ENCODE measurements around the gene COL11A1.
A peak's percentile ranks its signal among the peaks of the same experiment; 100 is the strongest.
"Not testable (repeated sequence)": the region's sequence is repeated elsewhere in the genome, so short reads cannot be mapped to it uniquely, and the experiment has no call there.

COL11A1 gene

DNA sequence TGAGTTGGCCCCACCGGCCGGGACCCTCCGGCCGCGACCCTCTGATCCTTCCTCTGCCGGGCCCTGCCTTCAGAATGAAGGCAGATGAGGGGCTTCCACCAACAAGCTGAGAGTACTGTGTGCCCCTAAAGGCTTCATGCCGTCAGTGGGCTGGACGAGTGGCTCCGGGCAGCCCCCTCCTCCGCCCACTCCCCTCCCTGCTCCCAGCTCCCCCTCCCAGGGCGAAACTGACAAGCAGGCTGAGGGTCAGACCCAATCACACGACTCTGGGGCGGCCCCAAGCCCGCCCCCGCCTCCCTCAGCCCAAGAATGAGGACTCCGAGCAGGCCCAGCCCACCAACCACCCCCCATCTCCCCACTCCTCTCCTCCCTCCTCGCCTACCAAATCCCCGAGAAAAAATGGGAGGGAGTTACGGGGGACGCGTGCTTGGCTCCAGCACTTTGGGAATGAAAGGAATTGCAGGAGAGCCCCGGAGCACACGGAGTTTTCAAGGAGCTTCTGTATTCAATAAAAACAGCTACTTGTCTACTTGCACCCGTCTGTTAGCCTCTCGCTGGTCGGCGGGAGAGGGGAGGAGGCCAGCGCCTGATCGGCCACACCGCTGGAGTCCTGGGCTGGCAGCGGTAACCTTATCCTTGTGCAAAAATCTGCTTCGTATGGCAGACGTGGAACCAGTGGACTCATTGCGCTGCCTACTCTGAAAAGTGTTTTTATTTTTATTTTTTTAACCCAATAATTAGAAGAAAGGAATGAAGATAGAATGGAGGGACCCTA is at the start of gene COL11A1:
Gene COL11A1 (minus strand): TSS at position 147 of the 775 bp plus-strand sequence. CDS start 344 bp downstream, outside the sequence.
- DNase-seq = no peak

DNA sequence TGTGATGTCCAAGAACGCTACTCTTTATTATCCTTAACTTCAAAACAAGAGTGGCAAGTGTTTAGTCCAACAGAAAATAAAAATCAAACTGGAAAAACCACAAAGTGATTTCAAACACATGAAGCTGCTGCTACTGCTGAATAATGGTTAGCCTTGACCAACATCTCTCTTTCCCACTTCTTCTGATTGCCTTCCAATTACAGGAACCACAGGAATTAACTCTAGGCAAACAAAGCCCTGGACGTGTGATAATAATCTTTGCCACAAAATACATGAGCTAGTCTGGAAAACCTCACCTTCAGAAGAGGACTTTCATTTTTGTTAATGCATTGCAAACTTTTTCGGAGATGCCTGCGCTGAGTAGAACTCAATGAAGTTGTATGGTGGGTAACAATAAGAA is 48.6 kb upstream of the COL11A1 start:
- DNase-seq = no peak

DNA sequence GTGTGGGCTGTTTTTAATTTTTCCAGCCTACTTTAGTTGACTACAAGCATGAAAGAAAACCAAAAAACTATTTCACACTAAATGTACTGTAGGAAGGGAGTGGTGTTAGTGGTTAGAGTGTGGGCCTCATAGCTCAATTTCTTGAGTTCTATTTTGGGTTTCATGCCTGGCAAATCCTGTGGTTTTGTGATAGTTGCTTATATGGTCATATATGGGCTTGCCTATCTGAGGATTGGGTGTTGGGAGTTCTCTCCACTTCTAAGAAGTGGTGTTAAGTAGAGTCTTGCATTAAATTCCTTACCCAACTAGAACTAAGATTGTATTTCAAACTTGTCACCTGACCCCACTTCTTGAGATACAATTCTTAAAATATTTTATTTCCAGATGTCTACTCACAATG is 37.8 kb upstream of the COL11A1 start:
- no peak for DNase-seq

DNA sequence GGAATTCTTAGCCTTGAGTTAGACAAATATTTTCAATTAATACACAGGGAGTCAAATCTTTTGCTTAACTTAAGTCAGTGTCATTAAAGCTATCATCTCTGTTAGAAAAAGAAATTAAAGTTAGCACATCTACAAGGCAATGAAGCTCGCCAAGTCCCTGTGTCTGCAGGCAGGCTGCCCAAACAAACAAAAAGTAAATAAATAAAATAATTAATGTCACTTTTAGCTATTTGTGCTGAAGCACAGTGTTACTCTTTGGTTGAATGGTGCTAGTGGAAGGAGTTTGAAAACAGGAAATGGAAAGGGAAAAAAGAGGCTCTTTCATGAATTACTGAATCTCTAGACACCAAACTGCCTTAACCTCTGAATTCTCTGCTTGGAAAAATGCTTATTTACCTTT is 37.1 kb upstream of the COL11A1 start:
- DNase-seq = no peak

DNA sequence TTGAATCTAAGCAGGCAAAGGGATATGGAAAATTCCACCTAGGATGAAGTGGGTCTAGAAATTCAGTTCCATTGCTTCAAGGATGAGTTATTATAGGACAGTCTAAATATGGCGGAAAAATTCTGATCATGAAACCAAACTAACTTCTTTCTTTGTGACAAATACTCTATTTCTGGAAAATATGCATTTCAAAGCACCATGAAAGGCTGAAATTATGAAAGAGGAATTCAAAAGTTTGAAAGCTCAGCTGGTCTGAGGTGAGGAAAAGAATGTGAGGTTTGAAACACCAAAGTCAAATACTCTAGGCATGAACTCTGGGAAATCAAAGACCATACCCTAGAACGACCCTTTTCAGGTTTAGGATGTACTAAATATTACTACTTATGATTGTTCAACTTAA is 36.4 kb upstream of the COL11A1 start:
- DNase-seq = no peak

DNA sequence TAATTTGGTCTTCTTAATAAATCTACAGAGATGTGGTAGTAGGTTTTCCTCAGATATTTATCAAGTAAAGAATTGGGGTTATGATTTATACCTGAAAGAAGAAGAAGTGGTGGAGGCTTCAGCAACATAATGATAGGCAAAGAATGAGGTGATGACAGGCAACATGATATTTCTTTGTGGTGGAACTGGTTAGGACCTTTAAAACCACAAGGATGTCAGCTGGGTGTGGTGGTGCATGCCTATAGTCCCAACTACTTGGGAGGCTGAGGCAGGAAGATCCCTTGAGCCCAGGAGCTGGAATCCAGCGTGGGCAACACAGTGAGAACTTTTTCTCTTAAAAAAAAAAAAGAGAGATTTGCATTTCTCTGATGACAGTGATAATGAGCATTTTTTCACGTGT is 34.1 kb upstream of the COL11A1 start:
- DNase-seq = no peak

DNA sequence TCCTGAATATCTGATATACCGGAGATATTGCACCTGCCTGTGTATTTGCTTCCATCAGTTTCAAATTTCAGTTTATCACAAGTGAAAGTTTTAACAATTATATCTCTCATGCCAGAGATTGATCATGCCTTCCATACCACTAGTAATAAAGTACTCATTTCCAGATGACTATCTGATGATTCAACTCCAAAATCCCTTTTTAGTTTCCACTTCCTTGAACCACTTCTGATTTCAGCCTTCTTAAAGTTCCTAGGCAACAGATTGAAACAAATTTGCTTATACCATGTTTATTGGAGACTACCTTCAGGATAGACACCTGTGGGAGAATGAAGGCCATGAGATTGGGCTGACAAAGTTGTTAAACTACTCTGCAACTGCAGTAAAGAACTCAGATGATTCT is 21.5 kb upstream of the COL11A1 start:
- DNase-seq = no peak

DNA sequence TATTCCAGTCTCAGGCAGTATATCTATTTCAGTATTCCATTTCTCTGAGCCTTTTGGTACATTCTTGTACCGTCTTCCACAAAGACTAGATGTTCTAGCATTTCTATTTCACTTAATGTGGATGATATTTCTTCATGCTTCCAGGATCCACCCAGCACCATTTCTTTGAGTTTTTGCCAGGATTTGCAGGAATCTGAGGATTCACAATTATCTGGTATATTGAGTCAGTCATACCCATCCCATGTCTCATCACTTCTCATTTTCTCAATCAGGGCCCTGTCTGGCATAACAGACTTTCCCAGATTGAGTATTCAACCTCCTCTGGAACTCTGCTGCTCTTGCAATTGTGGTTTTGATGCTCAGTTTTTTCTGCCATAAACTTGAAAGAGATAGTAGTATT is 20.9 kb upstream of the COL11A1 start:
- DNase-seq = no peak

DNA sequence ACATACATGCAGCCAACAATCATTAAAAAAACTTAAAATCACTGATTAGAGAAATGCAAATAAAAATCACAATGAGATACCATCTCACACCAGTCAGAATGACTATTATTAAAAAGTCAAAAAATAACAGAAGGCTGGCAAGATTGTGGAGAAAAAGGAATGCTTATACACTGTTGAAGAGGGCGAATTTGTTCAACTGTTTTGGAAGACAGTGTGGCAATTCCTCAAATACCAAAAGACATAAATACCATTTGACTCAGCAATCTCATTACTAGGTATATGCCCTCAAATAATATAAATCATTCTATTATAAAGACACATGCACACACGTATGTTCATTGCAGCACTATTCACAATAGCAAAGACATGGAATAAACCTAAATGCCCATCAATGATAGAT is 19.9 kb upstream of the COL11A1 start:
- not testable (repeated sequence) for DNase-seq

DNA sequence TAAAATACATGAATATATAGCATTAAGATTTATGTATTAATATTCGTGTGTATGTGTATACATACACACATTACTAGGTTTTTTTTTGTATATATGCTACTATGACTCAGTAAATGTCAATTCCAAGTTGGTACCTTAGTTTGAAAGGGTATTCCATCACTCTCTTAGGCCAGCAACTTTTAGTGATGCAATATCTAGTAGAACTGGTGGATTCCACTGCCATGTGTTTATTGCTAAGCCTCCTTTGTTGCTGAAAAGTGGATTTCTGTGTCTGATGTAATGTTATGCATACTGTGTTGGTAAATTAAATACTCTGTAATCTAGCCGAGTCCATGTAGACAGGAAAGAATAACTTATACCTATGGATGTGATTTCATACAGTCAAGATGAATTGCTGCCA is 16.9 kb upstream of the COL11A1 start:
- no peak for DNase-seq

DNA sequence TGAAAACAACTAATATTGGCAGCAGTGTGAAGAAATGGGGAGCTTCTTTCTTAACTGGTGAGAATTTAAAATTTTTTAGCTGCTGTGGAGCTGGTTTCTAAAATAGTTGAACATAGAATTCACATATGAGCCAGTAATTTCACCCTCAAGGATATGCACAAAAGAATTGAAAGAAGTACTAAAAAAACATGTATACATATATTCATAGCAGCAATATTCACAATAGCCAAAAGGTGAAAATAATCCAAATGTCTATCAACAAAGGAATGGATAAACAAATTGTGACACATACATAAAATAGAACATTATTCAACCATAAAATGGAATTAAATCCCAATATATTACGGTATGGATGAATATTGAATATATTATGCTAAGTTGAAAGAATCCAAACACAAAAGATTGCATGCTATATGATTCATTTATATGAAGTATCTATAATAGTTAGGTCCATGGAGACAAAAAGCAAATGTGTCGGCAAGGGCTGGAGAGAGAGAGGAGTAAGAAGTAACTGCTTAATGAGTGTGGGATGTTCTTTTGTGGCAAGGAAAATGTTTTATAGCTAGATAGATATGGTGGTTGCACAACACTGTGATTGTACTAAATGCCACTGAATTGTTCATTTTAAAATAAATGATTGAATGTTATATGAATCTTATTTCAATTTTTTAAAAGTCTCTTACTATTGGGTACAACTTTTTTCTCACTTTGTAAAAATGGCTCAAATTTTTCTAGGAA is 14.8 kb upstream of the COL11A1 start:
- DNase-seq = no peak

DNA sequence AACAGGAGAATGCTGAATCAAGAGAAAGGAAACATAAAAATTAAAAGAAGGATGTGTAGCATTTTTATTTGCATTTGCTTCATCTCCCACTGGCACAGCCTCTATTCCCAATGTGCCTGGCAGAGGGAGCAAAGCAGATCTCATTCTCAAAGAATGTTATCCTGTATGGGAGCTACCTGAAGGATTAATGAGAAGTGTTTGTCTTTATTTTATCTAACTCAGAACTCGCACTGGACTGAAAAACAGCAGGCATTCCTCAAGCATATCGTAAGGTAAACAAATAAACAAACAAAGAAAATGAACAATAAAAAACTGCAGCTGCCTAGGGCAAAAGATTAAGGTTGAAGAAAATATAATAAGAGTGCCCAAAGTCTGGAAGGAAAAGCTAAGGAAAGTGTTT is 12.7 kb upstream of the COL11A1 start:
- DNase-seq = no peak

DNA sequence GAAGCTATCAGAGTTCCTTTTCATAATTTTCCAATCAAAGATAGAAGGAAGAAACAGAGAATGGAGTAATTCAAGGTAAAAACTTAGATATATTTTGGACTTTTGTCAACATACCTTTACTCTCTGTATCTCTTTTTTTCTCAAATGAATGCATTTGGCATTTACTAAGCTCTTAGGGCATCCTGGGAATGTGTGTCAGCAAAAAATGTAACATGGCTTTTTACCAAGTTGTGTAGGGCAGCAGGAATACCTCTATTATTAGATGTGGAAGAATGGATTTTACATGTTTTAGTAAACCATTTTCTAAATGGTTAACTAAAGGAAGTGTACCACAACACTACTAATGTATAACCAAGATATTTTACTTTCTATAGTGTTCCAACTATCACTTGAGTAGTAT is 4.2 kb upstream of the COL11A1 start:
- DNase-seq = no peak

DNA sequence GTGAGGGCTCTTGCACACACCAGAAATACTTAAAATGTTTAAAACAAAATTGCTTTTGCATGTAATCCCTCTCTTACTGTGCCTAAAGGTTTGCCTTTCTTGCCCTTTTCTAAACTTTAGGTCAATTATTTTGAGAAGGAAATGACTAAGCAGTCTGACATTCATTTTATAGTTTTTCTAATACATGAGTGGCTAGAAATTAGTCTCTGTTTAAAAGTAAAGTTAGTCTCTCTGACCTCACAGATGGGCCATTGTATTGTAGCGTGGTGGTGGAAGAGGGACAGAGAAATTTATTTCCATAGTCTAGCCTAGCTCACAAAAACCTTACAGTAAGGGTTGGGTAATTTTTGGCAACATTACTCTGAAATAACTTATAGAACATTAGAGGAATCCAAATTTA is 3.6 kb upstream of the COL11A1 start:
- DNase-seq = no peak

DNA sequence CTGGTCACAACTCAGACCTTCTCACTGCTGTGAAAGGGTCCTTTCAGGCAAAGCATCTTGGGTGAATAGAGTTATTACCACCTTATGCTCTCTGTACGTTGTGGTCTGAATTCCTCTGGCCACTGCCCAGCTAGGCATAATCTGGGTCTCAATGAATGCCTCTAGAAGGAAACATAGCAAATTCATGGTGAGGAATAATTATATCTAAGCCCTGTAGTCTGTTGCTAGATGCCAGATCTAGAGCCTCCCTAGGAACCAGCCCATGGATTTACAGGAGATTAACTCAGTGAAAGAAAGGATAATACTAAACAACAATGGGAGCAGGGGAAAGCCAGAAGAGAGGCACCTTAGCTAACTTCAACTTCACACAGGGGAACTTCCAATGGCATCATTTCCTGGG is 2.4 kb upstream of the COL11A1 start:
- DNase-seq = no peak

DNA sequence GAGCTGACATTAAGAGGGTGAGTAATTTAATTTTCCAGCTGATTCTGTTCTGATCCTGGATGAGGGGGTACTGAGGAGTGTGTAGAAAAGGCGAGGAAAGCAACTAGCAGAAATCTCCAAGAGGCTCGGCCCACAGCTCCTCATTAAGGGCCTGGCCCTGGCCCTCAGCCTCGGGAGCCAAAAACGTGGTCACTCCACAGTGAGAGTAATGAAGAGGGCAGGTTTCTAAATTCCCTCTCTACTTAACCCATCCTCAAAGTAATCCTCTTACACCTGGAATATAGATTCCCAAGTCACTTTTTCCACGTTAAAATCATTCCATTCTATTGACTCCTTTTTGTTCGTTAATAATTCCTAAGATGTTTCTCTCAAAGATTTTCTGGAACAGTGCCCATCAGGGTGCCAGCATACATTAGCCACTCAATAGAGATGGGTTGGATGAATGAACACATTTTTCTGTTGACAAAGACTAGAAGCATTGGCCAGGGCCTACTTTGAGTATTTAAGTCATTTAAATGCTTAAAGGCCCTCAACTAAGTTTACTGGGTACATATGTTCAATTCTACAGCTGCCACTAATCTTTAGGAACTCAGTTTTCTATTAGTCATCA is 1.1 kb upstream of the COL11A1 start:
- DNase-seq = no peak

DNA sequence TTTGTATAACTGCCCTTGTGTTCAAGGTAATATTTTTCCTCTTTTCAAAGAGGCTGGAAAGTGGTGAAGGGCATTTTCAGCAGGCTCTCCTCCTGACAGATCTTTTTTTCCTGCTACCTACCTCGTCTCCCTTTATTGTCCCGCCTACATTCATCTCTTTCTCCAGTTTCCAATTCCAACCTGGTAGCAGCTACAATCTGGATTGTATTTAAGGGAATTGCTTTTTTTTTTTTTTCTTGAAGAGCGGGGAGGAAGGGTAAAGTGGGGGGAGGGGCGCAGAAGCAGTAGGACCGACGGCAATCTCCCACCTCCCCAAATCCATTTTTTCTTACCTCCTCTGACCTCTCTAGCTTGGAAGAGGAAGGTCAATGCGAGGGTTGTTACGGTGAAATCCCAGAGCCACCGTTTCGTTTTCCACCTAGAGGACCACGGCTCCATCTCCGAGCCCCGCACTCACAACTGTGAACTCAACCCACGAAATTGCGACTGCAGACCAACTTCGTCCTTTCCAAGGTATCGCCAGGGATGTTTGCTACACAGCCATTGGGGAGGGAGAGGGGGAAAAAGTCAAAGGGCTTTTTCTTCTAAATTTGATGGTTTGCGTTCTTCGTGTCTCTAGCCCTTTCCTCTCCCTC is 464 bp downstream of the COL11A1 start:
- DNase-seq = peak; percentile 1

DNA sequence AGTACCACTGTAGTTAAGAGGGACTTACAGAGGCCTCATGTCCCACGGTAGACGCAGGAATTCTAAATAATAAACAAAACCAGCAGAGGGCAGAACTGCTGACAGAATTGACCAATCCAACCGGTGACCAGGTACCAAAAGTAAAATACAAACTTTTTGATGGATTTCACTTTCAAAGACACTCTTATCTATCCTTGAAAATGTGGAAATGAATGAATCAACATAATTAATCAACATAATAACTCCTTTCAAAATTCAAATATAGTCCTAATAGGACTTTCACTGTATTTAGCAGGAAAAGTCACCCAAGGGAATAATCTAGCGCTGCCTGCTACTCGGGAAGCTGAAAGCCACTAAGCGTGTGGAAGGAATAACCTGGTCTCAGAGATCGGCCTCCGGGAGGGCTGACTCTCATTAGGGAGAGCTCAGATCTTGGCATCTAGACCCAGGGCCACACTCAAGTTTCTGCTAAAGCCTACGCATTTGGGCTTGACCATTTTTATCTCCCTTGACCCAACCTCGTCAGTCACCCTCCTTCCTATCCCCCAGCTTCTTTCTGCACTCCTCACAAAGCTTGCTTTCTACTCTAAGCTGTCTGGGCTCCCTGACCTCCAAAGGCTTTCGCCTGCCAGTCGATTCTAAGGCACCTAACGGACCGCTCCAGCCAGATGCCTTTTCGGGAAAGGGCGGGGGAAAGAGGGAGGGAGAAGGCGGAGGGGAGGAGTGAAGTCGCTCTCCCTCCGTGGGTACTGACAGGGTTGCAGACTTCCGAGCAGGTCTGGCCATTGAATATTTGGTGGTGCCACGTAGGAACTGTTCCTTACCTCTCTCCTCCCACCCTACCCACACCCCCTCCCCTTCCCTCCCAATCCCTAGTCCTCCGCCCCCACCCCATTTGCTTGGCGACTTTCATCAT is 1.6 kb downstream of the COL11A1 start:
- peak; percentile 36 for DNase-seq

DNA sequence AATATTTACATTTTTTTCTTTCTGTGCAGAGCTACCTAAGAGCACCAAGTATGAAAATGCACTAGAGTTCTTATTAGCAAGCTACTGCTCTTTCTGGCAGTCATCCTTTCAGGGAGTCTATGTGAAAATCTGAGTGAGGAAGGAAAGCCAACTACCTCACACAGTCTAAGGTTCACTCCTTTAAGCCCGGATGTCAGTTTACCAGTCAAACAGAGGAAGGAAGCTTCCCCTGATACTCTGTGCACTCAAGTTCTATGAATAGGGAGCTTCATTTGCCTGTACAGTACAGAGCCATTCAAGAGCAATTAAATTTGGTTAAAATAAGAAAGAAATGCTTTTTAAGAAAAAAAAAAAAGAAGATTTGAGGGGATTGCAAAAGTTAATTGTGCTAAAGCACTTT is 6.9 kb downstream of the COL11A1 start:
- no peak for DNase-seq

DNA sequence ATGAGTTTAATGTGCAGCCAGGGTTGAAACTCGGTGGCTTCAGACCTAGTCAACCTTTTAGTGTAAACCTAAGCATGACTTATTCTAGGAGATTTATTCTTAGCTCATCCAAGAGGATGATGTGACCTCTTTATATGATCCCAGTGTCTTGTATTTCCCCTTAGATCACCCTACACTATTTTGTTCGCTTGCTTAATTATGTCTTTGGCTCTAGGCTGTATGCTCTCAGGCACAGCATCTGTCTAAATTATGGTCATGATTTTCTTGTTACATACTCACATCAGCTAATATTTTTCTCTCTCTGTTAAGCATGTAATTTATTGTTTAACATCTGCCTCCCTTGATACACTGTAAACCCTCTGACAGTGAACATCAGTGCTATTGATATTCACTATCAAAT is 19.1 kb downstream of the COL11A1 start:
- DNase-seq = no peak

DNA sequence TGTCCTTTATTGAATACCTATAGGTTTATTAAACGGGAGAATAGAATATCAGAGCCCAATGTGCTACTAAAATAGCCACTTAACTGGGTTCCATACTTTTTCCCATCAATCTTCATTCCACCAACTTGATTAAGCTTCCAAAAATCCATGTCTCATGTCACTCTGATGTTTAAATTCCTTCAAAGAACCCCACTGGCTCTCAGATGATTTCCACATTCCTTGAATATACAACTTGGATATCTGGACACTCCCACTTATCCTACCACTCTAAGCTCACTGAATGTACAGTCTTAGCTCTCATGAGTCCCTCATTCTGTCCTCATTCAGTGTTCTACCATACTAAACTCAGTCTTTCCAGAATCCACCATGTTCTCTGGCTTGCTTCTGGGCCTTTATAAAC is 21.1 kb downstream of the COL11A1 start:
- no peak for DNase-seq

DNA sequence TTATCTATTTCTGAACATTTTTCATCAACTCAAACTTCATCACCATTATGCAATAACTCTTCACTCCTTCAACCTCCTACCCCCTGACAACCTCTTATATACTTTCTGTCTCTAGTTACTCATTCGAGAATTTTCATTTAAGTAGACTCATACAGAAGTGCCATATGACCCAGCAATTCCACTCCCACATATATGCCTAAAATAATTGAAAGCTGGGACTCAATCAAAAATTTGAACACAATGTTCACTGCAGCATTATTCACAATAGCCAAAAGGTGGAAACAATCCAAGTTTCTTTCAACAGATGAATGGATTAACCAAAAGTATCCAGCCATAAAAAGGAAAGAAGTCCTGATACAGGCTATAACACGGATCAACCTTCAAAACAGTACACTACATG is 24.1 kb downstream of the COL11A1 start:
- no peak for DNase-seq
